ENCODE data around the gene YWHAE. TPM values are rescaled to one million over a fixed set of nuclear protein-coding genes. Genes with fewer than 3 reads are reported as not detected.
"Not testable (repeated sequence)": the region's sequence is repeated elsewhere in the genome, so short reads cannot be mapped to it uniquely, and the experiment has no call there.

YWHAE gene
- total RNA-seq, 4 donors from 2014 or later = 390 to 894 (median 580) TPM

GRCh38 chr17:1315409-1315808 is 84.6 kb downstream of the YWHAE start:
- DNase-seq = no peak
- intact Hi-C loops (cut with DNase I; ENCODE audit: low total_unique reads) = no loop called here
- Histone ChIP-seq H3K36me3 (no peaks in the 10 kb centered on the region), H3K9me3 (no peaks in the 10 kb centered on the region), H3K27me3 (no peaks in the 10 kb centered on the region), H3K4me1 (no peaks in the 10 kb centered on the region), H3K27ac (no peak overlapping the region), H3K4me3 (no peak overlapping the region)
- no peak for TF ChIP-seq POLR2A (IDR thresholded peaks at IDR 0.05)
- no peak for TF ChIP-seq CTCF (IDR thresholded peaks at IDR 0.05)

GRCh38 chr17:1313270-1314005 is 86.6 kb downstream of the YWHAE start:
- intact Hi-C loops (cut with DNase I; ENCODE audit: low total_unique reads) = no loop called here
- Histone ChIP-seq H3K27me3 (no peaks in the 10 kb centered on the region), H3K9me3 (no peaks in the 10 kb centered on the region), H3K27ac (no peak overlapping the region), H3K4me1 (no peaks in the 10 kb centered on the region), H3K36me3 (no peaks in the 10 kb centered on the region), H3K4me3 (no peak overlapping the region)
- TF ChIP-seq POLR2A (IDR thresholded peaks at IDR 0.05) (no peak), CTCF (IDR thresholded peaks at IDR 0.05) (no peak)
- no peak for DNase-seq

- intact Hi-C loops (cut with DNase I; ENCODE audit: low total_unique reads) = no loop called here
These were observed 87.7 kb downstream of the YWHAE start for GRCh38 chr17:1312261-1312870.

GRCh38 chr17:1307829-1308228 is 92.2 kb downstream of the YWHAE start:
- H3K4me1 ChIP-seq; H3K4me3 ChIP-seq; intact Hi-C loops (cut with DNase I; ENCODE audit: low total_unique reads); H3K9me3 ChIP-seq; H3K27me3 ChIP-seq; DNase-seq; H3K27ac ChIP-seq; H3K36me3 ChIP-seq: not testable (repeated sequence)

More at GRCh38 chr17:1312261-1312870, 87.7 kb downstream of the YWHAE start:
- H3K36me3 ChIP-seq = no peaks in the 10 kb centered on the region
- no peak overlapping the region for H3K27ac ChIP-seq
- no peaks in the 10 kb centered on the region for H3K4me1 ChIP-seq
- DNase-seq = no peak
- H3K4me3 ChIP-seq = no peak overlapping the region
- no peaks in the 10 kb centered on the region for H3K27me3 ChIP-seq
- no peaks in the 10 kb centered on the region for H3K9me3 ChIP-seq
- TF ChIP-seq POLR2A (IDR thresholded peaks at IDR 0.05) = no peak
- no peak for TF ChIP-seq CTCF (IDR thresholded peaks at IDR 0.05)

GRCh38 chr17:1304962-1305563 is 95.0 kb downstream of the YWHAE start:
- intact Hi-C loops (cut with DNase I; ENCODE audit: low total_unique reads) = no loop called here
- no peaks in the 10 kb centered on the region for H3K27me3 ChIP-seq
- H3K27ac ChIP-seq = no peak overlapping the region
- H3K4me1 ChIP-seq = no peaks in the 10 kb centered on the region
- no peak for TF ChIP-seq CTCF (IDR thresholded peaks at IDR 0.05)
- no peak for TF ChIP-seq POLR2A (IDR thresholded peaks at IDR 0.05)
- no peak overlapping the region for H3K4me3 ChIP-seq
- H3K36me3 ChIP-seq = no peaks in the 10 kb centered on the region
- H3K9me3 ChIP-seq = no peaks in the 10 kb centered on the region
- DNase-seq = no peak

All from uterus (tissue), 4 donors.